ENCODE results near the gene STAT5B.

- TF ChIP-seq POLR2A (IDR thresholded peaks at IDR 0.05) (no peak), CTCF (IDR thresholded peaks at IDR 0.05) (no peak)
These were observed 95.7 kb downstream of the STAT5B start for GRCh38 chr17:42180411-42180921.
